Caco-2 (cell line): ENCODE data around the gene SPAAR. TPM values are rescaled to one million over a fixed set of nuclear protein-coding genes. Genes with fewer than 3 reads are reported as not detected.

Experiments
- BruUV-seq: library from RNA; stranded (reverse); fragments of 400-500 nt; replicated peaks from 2 replicates; lab custom pipeline; 2021; lab: Mats Ljungman, UMichigan
- CTCF ChIA-PET: fragments of 300-600 bp; sonication (Branson Sonifier 250); formaldehyde crosslinking; loops from one replicate; lab custom pipeline; 2022; ENCODE audit warnings: antibody characterized with exemption; lab: Charles Lee
- POLR2A ChIA-PET: fragments of 300-600 bp; sonication (Branson Sonifier 250); formaldehyde crosslinking; loops from one replicate; lab custom pipeline; 2022; ENCODE audit warnings: antibody characterized with exemption; lab: Charles Lee
- DNase-seq, 2 experiments: peaks; one replicate each; pipeline versions ENCODE4 v3.0.0 to v3.0.0-alpha.2; 2020 to 2022
- H3K27me3 ChIP-seq: replicated peaks from 2 replicates; pipeline ENCODE4 v1.6.0; 2011; ENCODE audit warnings: low read length; ENCODE audit not compliant: control insufficient read depth, insufficient read depth
- H3K36me3 ChIP-seq: 2 replicates; pipeline ENCODE4 v1.5.1; 2011; ENCODE audit warnings: low read length; ENCODE audit not compliant: control insufficient read depth, insufficient read depth
- H3K4me1 ChIP-seq: fragments of 250-450 bp; sonication (Bioruptor Pico); 2 replicates; pipeline ENCODE4 v1.5.1; 2020; ENCODE audit warnings: mild to moderate bottlenecking
- H3K4me3 ChIP-seq: 2 replicates; pipeline ENCODE4 v1.5.1; 2011; ENCODE audit warnings: low read depth, mild to moderate bottlenecking, control low read depth, low read length
- H3K9me3 ChIP-seq: fragments of 250-450 bp; sonication (Bioruptor Pico); 2 replicates; pipeline ENCODE4 v1.5.1; 2020; ENCODE audit warnings: mild to moderate bottlenecking, moderate library complexity
- H3K27ac Mint-ChIP-seq: one replicate; pipeline ENCODE4 v1.8.0; 2022; ENCODE audit warnings: mixed read lengths; ENCODE audit not compliant: unreplicated experiment
- H3K27me3 Mint-ChIP-seq: one replicate; pipeline ENCODE4 v1.8.0; 2022; ENCODE audit warnings: mixed read lengths; ENCODE audit not compliant: insufficient read depth, unreplicated experiment
- H3K36me3 Mint-ChIP-seq: one replicate; pipeline ENCODE4 v1.8.0; 2022; ENCODE audit warnings: mild to moderate bottlenecking, mixed read lengths; ENCODE audit not compliant: insufficient read depth, unreplicated experiment
- H3K4me1 Mint-ChIP-seq: one replicate; pipeline ENCODE4 v1.8.0; 2022; ENCODE audit warnings: low read depth, mixed read lengths; ENCODE audit not compliant: unreplicated experiment
- H3K4me3 Mint-ChIP-seq: one replicate; pipeline ENCODE4 v1.8.0; 2022; ENCODE audit warnings: mild to moderate bottlenecking, moderate library complexity, mixed read lengths; ENCODE audit not compliant: unreplicated experiment
- H3K9me3 Mint-ChIP-seq: one replicate; pipeline ENCODE4 v1.8.0; 2022; ENCODE audit warnings: mixed read lengths; ENCODE audit not compliant: unreplicated experiment
- intact Hi-C: fragments of 100-400 bp; cut with micrococcal nuclease; formaldehyde crosslinking; loops from one replicate; pipeline ENCODE4 v1.10.0; 2022; ENCODE audit not compliant: unreplicated experiment
- total RNA-seq: library from RNA; stranded (reverse); gene quantifications from 2 replicates; pipeline ENCODE4 v1.2.3, GENCODE V29; 2022
- TF ChIP-seq, protein P1 (sequence below), 2 experiments: fragments of 200-600 bp in 1 of 2; IDR thresholded peaks; 1 replicate in 1 of 2; 2 replicates in 1 of 2; pipeline versions ENCODE4 v1.5.1 to v1.8.0; 2011 to 2022; ENCODE audit warnings: antibody characterized with exemption in 1 of 2, control low read depth in 1 of 2, inconsistent platforms in 1 of 2, low read depth in 1 of 2, low read length in 1 of 2, mild to moderate bottlenecking in 1 of 2, moderate library complexity in 1 of 2; ENCODE audit not compliant: insufficient read depth in 1 of 2, severe bottlenecking in 1 of 2, unreplicated experiment in 1 of 2

Gene SPAAR
- total RNA-seq, 1 experiment from 2014 or later = not detected

DNA sequence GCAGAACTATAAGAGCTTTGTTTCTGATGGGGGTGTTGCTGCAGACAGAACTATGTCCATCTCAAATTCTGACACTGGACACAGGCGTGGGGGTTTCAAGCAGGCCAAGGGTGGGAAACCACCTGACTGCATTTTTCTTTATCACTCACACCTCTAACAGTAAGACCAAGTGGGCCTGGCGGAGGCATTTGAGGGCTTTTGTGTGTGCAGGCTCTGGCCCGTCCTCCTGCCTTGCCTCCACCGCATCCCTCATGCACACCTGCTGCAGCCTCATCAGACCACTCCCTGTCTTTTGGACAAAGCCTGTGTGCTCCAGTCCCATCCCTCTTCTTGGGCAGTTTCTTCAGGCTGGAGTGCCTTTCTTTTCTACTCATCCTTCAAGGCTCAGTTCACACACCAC lies 47.0 kb upstream of the SPAAR start:
- no peaks in the 10 kb centered on the region for H3K4me1 ChIP-seq
- TF ChIP-seq, protein P1, sequence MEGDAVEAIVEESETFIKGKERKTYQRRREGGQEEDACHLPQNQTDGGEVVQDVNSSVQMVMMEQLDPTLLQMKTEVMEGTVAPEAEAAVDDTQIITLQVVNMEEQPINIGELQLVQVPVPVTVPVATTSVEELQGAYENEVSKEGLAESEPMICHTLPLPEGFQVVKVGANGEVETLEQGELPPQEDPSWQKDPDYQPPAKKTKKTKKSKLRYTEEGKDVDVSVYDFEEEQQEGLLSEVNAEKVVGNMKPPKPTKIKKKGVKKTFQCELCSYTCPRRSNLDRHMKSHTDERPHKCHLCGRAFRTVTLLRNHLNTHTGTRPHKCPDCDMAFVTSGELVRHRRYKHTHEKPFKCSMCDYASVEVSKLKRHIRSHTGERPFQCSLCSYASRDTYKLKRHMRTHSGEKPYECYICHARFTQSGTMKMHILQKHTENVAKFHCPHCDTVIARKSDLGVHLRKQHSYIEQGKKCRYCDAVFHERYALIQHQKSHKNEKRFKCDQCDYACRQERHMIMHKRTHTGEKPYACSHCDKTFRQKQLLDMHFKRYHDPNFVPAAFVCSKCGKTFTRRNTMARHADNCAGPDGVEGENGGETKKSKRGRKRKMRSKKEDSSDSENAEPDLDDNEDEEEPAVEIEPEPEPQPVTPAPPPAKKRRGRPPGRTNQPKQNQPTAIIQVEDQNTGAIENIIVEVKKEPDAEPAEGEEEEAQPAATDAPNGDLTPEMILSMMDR (IDR thresholded peaks at IDR 0.05; ENCODE audit: insufficient read depth in 1 of 2, low read depth in 1 of 2, low read length in 1 of 2, severe bottlenecking in 1 of 2, unreplicated experiment in 1 of 2) = no peak
- no peaks in the 10 kb centered on the region for H3K9me3 ChIP-seq
- BruUV-seq = no TSS peak
- no peak for DNase-seq
- no peaks in the 10 kb centered on the region for H3K36me3 ChIP-seq
- no peak overlapping the region for H3K4me3 Mint-ChIP-seq
- no peaks in the 10 kb centered on the region; the same call in 1 of the 2 replicates for H3K27me3 ChIP-seq
- no peaks in the 10 kb centered on the region for H3K4me1 Mint-ChIP-seq
- intact Hi-C loops = no loop called here
- H3K27ac Mint-ChIP-seq = no peak overlapping the region
- ChIA-PET POLR2A (no interaction called here), CTCF (no interaction called here)
- peaks cover 9% of the 10 kb centered on the region for H3K27me3 Mint-ChIP-seq
- H3K4me3 ChIP-seq = no peak overlapping the region
- H3K36me3 Mint-ChIP-seq = no peaks in the 10 kb centered on the region
- H3K9me3 Mint-ChIP-seq = no peaks in the 10 kb centered on the region

DNA sequence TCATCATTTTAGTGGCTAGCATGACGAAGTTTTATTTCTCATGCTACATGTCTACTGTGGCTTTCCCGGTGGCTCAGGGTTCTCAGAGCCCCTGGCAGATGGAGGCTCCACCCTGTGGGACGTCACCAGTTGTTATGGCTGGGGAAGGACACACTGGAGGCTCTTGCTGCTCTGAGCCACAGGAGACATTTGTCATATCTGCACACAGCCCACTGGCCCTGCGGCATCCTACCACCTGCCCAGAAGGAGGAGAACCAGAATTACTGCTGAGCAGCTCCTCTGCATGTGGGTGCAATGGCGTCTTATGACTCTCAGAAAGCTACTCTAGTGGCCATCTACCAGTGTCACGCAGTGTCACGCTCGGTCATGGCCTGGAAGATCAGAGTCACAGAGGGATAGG lies 45.7 kb upstream of the SPAAR start:
- Histone ChIP-seq H3K4me1 (no peaks in the 10 kb centered on the region), H3K4me3 (no peak overlapping the region), H3K36me3 (no peaks in the 10 kb centered on the region), H3K9me3 (no peaks in the 10 kb centered on the region), H3K27me3 (no peaks in the 10 kb centered on the region; the same call in 1 of the 2 replicates)
- ChIA-PET POLR2A (no interaction called here), CTCF (no interaction called here)
- DNase-seq = no peak
- intact Hi-C loops = no loop called here
- Mint-ChIP-seq H3K27ac (no peak overlapping the region), H3K4me3 (no peak overlapping the region), H3K4me1 (no peaks in the 10 kb centered on the region), H3K36me3 (no peaks in the 10 kb centered on the region), H3K27me3 (peaks cover 8% of the 10 kb centered on the region), H3K9me3 (no peaks in the 10 kb centered on the region)
- TF ChIP-seq, protein P1 (IDR thresholded peaks at IDR 0.05; ENCODE audit: insufficient read depth in 1 of 2, low read depth in 1 of 2, low read length in 1 of 2, severe bottlenecking in 1 of 2, unreplicated experiment in 1 of 2) = no peak
- BruUV-seq = no TSS peak

DNA sequence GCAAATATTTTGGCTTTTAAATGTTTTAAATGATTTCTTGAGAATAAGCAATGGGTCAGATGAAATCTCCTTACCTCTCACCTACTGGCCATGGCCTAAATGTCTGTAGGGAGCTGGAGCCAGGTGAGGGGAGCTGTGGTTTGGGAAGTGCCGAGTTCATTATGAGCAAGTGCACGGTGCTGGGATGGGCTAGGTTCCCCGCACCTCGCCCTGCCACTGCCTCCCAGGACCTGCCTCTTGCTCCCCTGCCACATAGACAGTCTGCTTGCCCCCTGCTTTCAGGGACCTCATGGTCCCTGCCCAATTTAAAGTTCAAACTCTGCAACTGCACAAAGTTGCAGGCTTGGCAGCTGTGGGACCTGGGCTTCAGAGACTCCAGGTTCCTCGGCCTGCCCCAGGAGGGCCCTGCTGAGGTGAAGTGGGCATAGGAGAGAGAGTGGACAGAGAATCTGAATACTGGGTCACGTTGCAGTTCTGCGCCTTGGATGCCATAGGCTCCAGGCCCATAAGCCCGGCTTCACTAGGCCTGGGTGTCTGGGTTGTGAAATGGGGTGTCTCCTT lies 44.5 kb upstream of the SPAAR start:
- no peaks in the 10 kb centered on the region for H3K9me3 Mint-ChIP-seq
- Histone ChIP-seq H3K9me3 (no peaks in the 10 kb centered on the region), H3K4me3 (no peak overlapping the region), H3K4me1 (no peaks in the 10 kb centered on the region), H3K27me3 (no peaks in the 10 kb centered on the region), H3K36me3 (no peaks in the 10 kb centered on the region)
- H3K27ac Mint-ChIP-seq = no peak overlapping the region
- H3K4me1 Mint-ChIP-seq = no peaks in the 10 kb centered on the region
- no peaks in the 10 kb centered on the region for H3K36me3 Mint-ChIP-seq
- ChIA-PET CTCF (interaction anchor here (0.6 kb wide), 1 partner anchor 50 kb away, joined by 3 read pairs; the partner anchor contains the start of gene HINT2), POLR2A (no interaction called here)
- intact Hi-C loops = no loop called here
- peaks cover 3% of the 10 kb centered on the region for H3K27me3 Mint-ChIP-seq
- no peak for DNase-seq
- BruUV-seq = no TSS peak
- TF ChIP-seq, protein P1 (IDR thresholded peaks at IDR 0.05; ENCODE audit: insufficient read depth in 1 of 2, low read depth in 1 of 2, low read length in 1 of 2, severe bottlenecking in 1 of 2, unreplicated experiment in 1 of 2) = no peak
- H3K4me3 Mint-ChIP-seq = no peak overlapping the region
